SHP77 treated with DMSO at 0.1 percent for 48 hours (cell line): ENCODE results near the gene ADAMTS6.
"Not testable (repeated sequence)": the region's sequence is repeated elsewhere in the genome, so short reads cannot be mapped to it uniquely, and the experiment has no call there.

Source experiments
- DNase-seq: peaks from one replicate; lab custom pipeline; 2025; lab: John Stamatoyannopoulos, UW

ADAMTS6 gene

DNA sequence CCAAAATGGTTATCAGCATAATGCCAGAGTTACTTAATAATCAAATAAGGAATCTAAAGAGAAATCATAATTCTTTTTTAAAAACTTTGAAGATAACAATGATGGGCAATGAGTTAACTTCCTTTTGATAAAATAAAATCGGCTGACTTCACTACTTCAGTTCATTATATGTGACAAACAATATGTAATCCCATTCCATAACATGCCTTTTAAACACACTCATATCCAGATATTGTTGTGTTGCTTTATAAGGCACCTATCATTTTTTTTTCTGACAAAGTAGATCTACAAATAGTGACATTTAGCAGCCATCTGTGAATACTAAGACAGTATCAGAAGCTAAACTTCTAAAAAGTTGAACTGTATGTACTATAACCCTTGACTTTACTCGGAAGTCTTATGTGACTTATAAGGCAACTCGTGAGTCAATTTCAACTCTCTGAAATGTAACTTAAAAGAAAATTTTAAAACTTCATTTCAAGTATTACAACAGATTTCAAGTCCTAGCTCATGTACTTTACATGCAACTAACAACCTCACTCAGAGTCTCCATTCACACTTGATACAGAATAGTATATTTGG, 7.5 kb downstream of the ADAMTS6 start:
- DNase-seq: no peak

DNA sequence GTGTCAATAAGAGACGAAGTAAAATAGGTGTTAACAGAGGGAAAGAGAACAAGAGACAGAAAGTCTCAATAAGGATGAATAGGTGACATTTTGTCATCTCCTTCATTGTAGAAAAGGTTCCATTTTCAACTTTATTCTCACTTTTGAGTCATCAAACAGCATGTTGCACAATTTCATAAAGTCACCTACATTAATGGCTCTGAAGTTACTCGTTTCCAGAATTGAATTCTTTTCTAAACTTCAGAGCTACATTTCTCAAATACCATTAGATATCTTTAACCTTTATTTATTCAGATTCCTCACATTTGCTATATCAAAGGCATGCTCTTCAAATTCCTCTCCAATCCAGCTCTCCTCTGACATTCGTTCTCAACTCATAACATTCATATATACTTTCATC, 13.1 kb downstream of the ADAMTS6 start:
- no peak for DNase-seq

DNA sequence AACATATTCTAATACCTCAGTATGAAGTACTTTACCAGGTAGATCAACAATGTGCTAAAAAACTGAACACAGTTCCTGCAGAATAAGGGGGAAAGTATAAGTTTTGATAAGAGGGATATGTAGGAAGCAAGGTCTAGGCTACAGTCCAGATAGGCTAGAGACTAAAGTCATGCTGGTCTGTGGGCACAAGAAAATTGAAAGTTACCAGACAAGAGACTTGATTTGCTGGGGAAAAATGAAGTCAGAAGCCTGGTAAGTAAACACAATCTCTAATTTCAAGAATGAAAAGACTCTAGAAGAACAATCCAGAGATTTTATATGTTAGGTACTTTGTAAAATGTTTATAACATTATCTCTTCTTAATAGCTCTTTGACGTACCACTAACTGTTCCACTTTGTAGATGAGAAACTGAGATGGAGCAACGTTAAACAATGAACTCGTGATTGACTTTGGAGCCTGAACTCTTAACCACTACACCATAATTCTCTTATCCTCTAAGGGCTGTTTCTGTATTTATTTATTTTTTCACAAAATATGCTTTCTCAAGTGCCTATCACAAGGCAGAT, 19.5 kb downstream of the ADAMTS6 start:
- no peak for DNase-seq

DNA sequence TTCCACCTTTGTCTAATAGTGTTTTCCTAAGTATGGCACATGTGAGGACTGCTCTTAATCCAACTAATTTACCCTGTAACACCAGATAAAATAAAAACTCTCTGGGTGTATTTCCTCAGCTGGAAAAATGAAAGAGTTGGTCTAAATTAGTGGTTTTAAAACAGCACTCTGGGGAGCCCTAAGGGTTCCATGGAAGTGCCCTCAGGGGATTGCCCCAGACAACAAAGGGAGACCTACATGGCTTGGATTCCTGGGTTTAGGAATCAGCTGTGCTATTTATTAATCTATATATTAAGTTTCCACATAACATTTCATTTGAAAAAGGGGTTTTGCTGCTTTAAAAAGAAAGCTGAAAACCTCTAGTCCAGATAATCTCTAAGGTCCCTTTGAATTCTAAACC, 20.2 kb downstream of the ADAMTS6 start:
- DNase-seq: no peak

DNA sequence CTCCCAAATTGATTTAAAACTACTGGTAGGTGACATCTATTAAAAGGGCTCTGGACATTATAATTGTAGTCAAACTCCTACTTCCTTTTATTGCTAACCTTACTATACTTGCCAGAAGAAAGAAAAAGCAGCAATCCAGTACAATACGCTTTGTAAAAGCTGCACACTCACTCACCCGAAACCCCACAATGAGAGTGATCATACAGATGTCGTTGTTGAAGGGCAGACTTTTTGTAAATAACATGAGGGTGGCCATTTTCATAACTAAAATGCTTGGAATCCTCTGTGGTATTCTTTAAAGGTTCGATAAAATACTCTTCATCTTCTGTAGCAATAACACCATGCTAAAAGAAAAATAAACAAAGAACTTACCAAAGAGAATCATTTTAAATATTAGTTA, 21.7 kb downstream of the ADAMTS6 start:
- no peak for DNase-seq

DNA sequence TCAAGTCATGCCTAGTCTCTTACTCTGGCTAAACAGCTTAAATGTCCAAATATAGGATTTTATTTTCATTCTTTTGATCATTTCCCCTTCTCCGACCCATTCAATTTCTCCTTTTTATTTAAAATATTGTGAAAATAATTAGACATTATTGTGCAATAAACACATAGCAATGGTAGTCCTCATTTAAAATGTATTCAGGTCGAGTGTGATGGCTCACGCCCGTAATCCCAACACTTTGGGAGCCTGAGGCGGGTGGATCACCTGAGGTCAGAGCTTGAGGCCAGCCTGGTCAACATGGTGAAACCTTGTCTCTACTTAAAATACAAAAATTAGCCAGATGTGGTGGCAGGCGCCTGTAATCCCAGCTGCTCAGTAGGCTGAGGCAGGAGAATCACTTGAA, 26.7 kb downstream of the ADAMTS6 start:
- no peak for DNase-seq

DNA sequence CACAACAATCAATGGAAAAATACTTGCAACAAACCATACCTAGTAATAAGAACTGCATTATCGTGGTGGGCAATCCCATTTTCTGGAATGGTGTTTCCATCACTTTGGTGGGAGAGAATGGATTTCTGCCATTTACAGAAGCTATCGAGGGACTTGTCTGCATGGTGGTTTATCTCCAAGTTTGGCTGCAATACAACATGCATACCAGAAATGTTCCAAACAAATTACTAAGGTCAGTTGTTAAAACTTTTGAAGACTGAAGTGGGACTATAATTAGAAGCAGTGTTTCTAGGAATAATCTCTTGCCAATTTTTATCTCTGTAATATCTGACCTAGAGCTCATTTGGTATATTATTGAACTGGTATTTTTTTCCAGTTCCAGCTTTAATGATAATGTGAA, 30.3 kb downstream of the ADAMTS6 start:
- DNase-seq: no peak

DNA sequence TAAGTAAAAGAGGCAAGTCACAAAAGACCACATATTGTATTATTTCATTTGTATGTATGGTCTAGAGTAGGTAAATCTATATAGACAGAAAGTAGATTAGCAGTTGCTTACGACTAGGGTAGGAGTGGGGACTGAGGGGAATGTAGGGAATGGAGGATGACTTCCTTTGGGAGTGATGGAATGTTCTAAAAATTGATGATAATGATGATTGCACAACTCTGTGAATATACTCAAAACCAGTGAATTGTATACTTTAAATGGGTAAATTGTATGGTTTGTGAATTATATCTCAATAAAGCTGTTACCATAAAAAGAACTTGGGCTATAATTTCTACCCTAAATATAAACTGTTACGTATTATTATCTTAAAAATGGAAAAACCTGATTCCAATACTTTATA, 35.0 kb downstream of the ADAMTS6 start:
- DNase-seq: no peak

DNA sequence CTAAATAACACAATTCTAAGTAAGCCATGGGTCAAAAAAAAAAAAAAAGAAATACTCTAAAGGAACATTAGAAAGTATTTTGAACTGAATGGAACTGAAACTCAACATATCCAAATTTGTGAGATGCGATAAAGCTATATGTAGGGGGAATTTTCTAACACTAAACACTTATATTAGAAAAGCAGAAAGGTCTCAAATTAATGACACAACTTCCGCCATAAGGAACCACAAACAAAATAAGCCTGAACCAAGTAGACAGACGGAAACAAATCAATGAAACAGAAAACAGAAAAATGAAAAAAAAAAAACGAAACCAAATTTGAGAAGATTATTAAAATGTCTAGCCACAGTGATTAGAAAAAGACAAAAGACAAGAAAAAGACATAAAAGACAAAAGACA, 39.9 kb downstream of the ADAMTS6 start:
- DNase-seq: no peak

DNA sequence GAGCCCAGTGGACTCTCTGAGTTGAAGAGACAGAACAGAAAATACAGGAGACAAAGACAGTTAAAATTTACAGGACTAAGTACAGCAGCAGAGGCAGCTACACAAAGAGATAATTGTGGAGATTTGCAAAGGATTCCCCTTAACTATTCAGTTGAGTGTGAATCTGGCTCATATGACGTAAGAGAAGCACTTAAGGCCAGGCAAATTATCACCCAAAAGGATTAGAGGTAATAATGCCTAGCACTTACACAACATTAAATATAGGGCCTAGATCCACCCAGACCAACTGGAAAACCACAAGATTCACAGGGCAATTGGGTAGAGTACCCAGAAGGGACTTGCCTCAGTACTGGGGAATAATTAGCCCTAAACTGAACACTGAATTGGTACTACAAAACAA, 41.3 kb downstream of the ADAMTS6 start:
- no peak for DNase-seq

DNA sequence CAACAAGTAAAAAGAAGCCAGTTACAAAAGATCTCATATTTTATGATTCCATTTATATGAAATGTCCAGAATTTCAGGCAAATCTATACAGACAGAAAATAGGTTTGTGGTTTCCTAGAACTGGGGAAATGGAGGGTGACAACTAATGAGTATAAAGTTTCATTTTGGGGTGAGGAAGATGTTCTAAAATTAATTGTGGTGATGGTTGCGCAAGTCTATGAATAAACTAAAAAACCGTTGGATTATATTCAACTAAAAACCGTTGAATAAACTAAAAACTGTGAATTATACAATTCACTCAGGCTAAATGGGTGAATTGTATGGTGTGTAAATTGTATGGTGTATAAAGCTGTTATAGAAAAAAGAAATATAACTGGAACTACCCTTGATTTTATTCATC, 47.6 kb downstream of the ADAMTS6 start:
- no peak for DNase-seq

DNA sequence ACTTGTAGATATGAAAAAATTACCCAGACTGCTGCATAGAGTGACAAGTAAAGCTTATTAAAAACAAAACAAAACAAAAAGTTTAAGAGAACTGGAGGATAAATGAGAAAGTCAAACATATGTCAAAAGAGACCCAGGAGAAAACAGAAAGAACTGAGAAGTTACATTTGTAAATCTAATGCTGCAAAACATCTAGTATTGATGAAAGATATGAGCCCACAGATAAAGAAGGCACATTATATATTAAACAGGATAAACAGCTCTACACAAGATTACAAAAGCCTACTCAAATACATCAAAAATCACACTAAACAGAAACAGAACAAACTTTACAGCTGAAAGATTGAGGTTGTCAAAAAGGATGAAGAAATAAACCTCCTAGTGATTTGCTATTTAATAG, 55.1 kb downstream of the ADAMTS6 start:
- DNase-seq: no peak

DNA sequence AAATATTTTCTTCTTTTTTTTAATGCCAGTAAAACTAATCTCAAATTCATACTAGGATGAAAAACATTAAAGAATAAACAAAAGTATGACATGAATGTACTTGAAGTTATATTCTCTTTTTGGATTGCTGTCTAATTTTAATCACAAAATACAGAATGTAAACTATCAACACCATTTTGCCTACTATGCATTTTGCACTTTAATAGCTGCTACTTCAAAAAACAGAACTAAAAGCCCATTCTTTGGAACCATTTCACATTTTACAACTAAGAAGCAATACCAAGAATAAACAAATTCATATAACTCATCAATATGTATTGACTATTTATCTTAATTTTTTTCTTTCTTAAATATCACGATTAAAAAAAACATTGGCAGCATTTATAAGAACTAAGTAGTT, 58.1 kb downstream of the ADAMTS6 start:
- DNase-seq: no peak

DNA sequence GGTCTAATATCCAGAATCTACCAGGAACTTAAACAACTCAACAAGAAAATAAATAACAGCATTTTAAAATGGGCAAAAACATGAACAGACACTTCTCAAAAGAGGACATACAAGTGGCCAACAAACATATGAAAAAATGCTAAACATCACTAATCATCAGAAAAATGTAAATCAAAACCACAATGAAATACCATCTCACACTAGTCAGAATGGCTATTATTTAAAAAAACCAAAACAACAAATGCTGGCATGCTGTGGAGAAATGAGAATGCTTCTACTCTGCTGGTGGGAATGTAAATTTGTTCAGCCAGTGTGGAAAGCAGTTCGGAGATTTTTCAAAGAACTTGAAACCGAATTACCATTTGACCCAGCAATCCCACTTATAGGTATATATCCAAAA, 63.1 kb downstream of the ADAMTS6 start:
- DNase-seq: no peak

DNA sequence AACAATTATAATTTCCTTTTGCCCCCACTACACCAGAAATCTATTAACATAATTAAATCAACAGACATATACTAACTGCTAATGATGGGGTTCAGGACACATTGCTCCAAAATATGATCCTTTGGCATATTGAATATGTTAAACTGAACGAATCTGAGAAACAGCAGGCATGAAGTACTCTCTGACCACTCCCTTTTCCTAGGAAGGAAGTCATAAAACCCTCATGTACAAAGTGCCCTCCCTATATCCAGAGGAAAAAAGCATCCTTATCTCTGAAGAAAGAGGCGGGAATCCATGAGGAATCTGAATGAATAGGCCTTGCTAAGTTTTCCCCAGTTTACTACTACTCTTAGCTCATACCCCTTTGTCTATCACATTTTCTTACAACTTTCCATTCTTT, 67.9 kb downstream of the ADAMTS6 start:
- DNase-seq: no peak

DNA sequence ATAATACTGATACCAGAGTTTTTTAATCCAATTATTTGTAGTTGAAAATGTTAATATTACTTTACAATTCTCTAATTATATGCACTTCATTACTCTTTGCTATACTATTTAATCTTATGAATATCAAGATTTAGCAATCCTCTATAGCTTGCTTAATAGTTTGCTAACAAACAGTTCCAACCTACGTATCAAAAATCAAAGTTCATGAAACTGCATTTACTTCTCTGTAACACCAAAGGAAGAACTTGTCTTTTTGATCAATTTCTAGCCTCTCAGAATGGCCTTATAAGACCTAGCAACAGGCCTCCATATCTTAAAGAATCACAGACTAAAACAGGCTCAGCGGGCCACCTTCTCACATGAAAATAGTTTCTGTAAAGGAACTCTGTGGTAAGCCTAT, 68.9 kb downstream of the ADAMTS6 start:
- no peak for DNase-seq

DNA sequence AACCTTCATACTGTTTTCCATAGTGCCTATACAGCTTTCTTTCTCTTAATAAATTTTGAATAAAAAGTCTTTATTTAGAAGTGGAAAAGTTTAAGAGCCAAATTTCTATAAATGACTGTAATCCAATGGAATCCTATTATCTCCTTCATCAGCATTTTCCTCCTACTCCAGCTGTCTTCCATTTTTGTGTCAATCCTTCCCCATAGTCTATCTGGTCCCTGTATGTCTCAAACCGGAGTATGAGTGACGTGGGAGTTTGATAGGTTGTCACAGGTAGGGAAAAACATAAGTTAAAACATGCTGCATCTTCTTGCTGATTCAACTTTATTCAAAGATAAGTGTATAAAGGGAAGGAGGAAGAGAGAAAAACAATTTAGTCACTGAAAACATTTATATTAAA, 70.4 kb downstream of the ADAMTS6 start:
- DNase-seq: no peak

DNA sequence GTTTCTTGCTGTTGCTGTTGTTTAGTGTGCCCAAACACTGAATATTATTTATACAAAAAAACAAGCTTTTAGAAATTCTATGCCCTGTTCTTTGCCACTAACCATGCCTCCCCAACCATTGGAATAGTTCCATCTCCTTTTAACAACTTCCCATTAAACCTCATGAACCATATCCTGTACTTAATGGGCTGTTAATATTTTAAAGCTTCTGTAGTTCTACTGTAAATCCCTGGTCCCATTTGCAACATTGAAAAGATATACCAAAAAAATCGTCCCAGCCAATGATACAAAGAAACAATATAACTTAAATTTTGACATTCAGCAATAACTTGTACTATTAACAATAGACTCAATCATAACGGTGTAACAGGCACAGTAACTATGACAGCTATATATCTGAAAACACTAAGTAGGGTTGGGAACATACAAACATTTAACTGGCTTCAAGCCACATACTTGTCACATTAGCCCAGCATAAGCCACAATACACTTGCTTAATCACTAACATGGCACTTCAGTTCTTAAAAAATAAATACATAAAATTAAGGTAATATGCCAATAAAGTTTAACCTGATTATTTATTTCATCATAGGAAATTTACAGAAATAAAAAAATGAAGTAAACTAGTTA, 86.1 kb downstream of the ADAMTS6 start:
- no peak for DNase-seq

DNA sequence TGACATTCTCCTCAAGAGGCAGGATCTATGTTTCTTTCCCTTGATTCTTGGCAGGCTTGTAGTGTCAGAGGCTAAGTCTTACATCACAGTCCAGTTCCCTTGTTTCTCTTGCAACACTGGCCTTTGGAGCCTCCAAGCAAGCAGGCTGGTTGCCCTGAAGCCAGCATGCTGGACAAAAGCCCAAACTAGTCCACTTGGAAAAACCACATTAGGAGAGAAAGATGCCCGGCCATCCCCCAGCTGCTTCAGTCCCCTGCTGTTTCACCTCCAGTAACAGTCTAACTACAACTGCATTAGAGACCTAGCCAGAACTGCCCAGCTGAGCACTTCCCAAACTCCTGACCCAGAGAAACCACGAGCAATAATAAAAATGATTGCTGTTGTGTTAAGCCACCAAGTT, 87.6 kb downstream of the ADAMTS6 start:
- no peak for DNase-seq

DNA sequence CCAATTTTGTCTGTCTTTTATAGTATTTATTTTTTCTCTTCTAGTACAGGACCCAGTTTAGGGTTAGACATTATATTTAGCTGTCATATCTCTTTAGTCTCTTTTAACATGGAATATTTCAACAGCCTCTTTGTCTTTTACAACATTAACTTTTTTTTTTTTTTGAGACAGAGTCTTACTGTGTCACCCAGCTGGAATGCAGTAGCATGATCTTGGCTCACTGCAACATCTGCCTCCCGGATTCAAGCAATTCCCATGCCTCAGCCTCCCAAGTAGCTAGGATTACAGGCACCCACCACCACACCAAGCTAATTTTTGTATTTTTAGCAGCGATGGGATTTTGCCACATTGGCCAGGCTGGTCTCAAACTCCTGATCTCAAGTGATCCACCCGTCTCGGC, 90.1 kb downstream of the ADAMTS6 start:
- no peak for DNase-seq

DNA sequence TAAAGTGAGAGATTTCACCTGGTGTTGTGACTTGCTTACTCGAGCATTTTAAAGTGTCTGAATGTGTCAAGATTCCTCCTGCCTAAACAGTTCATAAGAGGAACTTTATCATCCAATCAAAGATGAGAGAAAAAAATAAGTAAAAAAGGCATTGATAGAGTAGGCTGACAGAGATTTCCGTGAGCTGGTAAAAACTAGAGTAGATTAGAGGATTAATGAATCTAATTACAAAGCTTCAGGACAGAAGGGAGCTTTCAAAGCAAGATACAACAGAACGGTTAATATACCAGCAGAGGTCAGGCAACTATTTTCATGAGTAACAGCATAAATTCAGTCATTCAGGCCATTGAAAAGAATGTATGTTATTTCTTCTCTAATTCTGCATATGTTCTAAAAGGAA, 91.5 kb downstream of the ADAMTS6 start:
- no peak for DNase-seq

DNA sequence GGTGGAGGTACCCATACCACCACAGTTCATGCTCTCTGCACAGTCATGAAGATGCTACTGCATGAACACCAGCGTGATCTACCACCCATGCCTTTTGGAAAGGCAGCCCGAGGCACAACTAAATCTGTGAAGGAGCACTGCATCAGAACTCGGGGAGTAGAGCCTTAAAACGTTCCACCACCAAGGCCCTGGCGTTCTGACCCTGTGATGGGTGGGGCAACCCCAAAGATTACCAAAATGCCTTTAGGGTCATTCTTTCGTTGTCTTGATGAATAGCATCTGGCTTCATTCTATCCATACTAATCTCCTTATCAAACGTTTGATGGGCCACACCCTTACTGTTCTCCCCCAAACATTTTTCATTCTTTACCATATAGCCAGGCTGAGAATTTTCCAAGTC, 97.9 kb downstream of the ADAMTS6 start:
- DNase-seq: no peak

DNA sequence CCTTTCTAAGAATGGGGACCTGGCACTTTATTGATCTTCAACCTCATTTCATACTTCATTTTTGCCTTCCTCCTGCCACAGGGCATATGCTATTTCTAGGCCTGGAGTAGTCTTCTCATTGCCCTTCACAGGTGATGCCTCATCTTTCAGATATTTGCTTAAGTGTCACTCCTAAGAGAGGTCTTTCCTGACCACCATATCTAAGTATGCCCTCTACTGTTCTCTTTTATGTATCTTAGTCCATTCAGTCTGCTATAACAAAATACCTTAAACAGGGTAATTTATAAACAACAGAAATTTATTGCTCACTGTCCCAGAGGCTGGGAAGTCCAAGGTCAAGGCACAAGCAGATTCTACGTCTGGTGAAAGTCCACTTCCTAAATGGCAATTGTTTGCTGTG, 99.1 kb downstream of the ADAMTS6 start:
- DNase-seq: no peak

DNA sequence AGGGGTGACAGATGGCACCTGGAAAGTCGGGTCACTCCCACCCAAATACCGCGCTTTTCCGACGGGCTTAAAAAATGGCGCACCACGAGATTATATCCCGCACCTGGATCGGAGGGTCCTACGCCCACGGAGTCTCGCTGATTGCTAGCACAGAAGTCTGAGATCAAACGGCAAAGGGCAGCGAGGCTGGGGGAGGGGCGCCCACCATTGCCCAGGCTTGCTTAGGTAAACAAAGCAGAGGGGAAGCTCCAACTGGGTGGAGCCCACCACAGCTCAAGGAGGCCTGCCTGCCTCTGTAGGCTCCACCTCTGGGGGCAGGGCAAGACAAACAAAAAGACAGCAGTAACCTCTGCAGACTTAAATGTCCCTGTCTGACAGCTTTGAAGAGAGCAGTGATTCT, 111.2 kb downstream of the ADAMTS6 start:
- DNase-seq: not testable (repeated sequence)
